AG09309 (cell line): ENCODE results near the gene FBXW7.

Experiments
- DNase-seq: peaks from one replicate; pipeline ENCODE4 v3.0.0-alpha.2; 2010; ENCODE audit warnings: low read depth
- H3K4me3 ChIP-seq: 2 replicates; pipeline ENCODE4 v1.5.1; 2011; ENCODE audit warnings: mild to moderate bottlenecking, low read depth, low read length, moderate library complexity; ENCODE audit not compliant: control insufficient read depth
- TF ChIP-seq, protein P1 (sequence below): IDR thresholded peaks from 2 replicates; pipeline ENCODE4 v1.5.1; 2011; ENCODE audit warnings: mild to moderate bottlenecking, low read depth, low read length, inconsistent platforms; ENCODE audit not compliant: insufficient read depth, control insufficient read depth; ENCODE audit errors: missing control alignments

FBXW7 gene

DNA sequence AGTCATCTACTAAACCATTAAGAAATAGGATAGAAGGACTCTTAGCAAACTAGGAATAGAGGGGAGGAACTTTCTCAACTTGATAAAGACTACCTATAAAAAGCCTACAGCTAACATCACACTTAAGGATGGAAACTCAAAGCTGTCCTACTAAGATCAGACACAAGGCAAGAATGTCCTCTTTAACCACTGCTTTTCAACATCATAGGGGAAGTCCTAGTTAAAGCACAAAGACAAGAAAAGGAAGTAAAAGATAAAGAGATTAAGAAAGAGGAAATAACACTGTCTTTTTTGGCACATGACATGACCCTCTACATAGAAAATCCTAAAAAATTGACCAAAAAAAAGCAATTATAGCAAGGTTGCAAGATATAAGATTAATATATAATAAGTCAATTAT is 136.6 kb downstream of the FBXW7 start:
- no peak overlapping the region for H3K4me3 ChIP-seq
- no peak for DNase-seq
- TF ChIP-seq, protein P1, sequence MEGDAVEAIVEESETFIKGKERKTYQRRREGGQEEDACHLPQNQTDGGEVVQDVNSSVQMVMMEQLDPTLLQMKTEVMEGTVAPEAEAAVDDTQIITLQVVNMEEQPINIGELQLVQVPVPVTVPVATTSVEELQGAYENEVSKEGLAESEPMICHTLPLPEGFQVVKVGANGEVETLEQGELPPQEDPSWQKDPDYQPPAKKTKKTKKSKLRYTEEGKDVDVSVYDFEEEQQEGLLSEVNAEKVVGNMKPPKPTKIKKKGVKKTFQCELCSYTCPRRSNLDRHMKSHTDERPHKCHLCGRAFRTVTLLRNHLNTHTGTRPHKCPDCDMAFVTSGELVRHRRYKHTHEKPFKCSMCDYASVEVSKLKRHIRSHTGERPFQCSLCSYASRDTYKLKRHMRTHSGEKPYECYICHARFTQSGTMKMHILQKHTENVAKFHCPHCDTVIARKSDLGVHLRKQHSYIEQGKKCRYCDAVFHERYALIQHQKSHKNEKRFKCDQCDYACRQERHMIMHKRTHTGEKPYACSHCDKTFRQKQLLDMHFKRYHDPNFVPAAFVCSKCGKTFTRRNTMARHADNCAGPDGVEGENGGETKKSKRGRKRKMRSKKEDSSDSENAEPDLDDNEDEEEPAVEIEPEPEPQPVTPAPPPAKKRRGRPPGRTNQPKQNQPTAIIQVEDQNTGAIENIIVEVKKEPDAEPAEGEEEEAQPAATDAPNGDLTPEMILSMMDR: no peak

DNA sequence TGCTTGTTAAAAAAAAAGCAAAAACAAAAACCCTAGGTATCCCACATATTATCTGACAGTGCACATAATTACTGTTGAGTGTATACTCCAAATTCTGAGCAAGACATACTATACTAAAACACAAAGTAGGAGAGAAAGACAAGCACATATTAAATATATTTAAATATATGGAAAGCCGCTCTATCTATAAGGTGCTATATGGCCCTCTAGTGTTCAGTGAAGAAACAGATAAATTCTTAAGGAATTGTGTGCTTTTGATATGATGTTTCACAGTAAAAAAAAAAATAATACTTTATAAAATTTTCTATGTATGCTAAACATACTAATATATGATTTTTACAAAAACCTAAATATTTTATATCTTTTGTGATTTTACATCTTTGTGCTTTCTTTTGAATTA is 137.8 kb downstream of the FBXW7 start:
- TF ChIP-seq, protein P1: peak; percentile 18
- H3K4me3 ChIP-seq: no peak overlapping the region
- no peak for DNase-seq

DNA sequence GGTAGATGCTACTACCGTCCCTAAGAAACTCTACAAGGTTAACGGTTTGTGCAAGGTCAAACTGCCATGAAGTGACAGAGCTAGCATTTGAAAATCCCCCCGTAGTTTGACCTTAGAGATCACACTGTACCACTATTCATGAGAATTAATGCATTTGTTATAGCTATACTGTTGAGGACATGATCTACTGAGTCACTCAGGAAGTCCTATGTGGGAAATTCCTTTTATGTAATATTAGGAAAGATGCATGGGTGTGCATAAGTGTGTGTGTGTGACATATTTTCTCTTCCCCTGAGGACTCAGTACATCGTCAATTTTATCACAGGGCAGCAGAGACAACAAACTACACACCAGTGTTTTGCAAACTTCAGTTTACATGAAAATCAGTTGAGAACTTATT is 141.1 kb downstream of the FBXW7 start:
- no peak for DNase-seq
- TF ChIP-seq, protein P1: no peak
- no peak overlapping the region for H3K4me3 ChIP-seq

DNA sequence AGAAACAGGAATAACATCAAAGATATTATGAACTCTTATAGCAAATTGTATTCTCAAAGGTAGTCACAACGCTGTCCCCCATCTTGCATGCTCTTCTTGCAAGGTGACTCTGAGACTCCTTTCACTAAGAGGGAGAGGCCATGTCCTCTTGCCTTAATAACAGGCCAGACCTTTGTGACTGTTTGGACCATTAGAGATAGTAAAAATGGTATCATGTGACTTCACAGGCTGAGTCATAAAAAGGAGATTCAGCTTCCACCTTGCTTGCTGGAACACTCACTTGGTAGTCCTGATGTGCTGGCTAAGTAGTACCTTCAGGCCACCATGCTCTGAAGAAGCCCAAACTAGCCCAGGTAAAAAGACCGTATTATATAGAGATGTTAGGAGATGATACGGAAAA is 143.8 kb downstream of the FBXW7 start:
- TF ChIP-seq, protein P1: no peak
- DNase-seq: no peak

DNA sequence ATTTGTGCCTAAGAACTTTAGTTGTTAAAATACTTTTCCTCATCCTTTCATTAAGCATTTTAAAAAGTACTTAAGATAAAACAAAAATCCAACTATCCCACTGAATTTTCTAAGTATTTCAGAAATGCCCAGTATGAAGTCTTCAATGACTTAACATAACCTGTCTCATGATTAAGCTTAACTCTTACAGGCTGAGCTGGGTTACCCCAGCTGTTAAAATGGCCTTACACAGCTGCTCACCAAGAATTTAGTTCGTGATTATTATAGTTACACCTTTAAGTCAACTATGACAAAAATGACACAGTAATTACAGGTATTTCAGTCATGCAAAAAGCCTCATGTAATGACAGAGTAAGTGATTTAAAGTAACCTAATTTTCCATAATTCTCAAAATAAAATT is 145.7 kb downstream of the FBXW7 start:
- no peak for DNase-seq
- H3K4me3 ChIP-seq: no peak overlapping the region

More for the DNA sequence above, 143.8 kb downstream of the FBXW7 start:
- H3K4me3 ChIP-seq: no peak overlapping the region

DNA sequence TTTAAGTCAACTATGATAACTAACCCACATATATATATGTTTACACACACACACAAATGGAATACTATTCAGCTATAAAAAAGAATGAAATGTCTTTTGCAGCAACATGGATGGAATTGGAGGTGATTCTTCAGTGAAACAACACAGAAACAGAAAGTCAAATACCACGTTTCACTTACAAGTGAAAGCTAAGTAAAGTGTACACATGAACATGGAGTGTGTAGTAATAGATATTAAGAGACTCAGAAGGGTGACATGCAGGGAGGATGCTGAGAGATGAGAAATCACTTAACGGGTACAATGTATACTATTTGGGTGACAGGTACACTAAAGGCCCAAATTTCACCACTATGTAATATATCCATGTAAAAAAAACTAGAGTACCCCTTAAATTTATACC is 146.5 kb downstream of the FBXW7 start:
- DNase-seq: no peak
- TF ChIP-seq, protein P1: no peak
- H3K4me3 ChIP-seq: no peak overlapping the region

More for the DNA sequence above, 145.7 kb downstream of the FBXW7 start:
- TF ChIP-seq, protein P1: no peak

DNA sequence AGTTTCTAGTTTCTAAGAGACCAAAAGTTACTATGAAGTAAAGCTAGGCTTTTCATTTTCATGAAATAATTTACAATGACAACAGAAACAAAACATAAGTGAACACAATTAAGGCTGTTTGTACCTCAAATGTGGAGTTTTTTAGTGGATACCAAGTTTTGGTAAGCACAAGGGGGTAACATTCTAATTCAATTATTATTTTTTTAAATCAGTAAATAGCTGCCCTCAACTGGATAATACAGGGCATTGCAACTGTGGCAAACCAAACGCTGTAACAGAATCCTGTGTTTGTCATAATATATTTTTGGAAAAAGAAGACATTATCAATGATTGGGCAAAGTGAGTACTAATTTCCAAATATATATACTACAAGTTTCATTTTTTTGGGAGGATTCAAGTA is 150.3 kb downstream of the FBXW7 start:
- TF ChIP-seq, protein P1: peak; percentile 62
- H3K4me3 ChIP-seq: no peak overlapping the region
- no peak for DNase-seq
